Stimulated activated CD8-positive, alpha-beta memory T cell treated with anti-CD3 and anti-CD28 coated beads, Interleukin-15, amount 100 ng/mL, for 1 hour (primary cell): ENCODE measurements around the gene KCNMA1.

ENCODE experiments used
- DNase-seq: peaks from one replicate; pipeline ENCODE4 v3.0.0-alpha.2; 2020; ENCODE audit warnings: low read depth

The KCNMA1 gene

GRCh38 chr10:77152256-77152655, 485.4 kb downstream of the KCNMA1 start:
- no peak for DNase-seq

GRCh38 chr10:77151408-77151807, 486.2 kb downstream of the KCNMA1 start:
- no peak for DNase-seq

DNA sequence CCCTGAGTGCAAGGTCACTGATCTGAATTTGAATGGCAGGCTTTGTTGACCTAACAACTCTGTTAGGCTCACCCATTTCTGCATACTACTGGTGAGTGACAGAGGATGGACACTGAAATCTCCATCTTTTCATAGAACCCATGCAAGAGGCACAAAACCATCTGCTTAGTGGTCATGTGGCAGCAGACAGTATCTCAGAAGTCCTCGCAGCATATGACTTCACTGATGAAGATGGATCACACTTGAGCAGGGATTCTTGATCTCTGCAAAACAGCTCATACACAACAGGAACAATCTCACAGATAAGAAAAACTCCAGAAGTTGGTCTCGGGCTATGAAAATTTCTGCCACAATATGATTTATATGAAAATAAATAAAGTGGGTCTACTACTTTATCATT, 487.9 kb downstream of the KCNMA1 start:
- DNase-seq = no peak

GRCh38 chr10:77149001-77149400, 488.6 kb downstream of the KCNMA1 start:
- DNase-seq = no peak

DNA sequence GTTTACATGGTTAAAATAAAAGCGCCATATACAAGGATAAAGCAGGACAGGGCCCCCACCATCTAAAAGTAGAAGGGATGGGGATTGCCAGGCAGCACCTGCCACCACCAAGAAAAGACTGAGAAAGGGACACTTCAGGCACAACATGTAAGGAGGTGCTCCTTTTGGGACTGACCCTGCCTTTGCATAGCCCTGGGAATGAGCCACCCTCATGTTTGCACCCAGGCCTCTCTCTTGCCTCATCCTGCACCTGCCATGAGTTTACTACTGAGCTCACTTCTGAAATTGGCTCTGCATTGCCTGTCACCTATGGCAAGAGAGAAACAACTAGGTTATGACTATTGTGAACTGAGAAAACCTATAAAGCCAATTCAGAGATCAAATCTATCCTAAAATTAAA, 489.7 kb downstream of the KCNMA1 start:
- DNase-seq = no peak

GRCh38 chr10:77146712-77147336, 490.8 kb downstream of the KCNMA1 start:
- no peak for DNase-seq

DNA sequence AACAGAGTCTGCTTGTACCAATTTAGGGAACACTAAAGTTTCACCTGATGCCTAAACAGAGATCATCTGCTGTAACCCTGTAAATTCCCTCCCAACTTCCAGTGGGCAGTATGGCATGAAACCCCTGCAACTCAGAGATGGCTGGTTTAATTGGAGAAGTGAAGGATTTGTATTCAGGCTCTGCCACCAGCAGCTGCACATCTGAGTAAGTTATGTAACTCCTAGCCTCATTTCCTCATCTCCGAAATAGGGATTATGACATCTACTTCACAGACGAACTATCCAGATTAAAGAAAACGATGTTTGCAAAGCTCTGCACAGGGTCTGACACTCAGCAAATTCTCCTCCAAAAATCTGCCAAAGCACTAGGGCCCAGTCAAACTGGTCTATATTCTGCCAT, 493.0 kb downstream of the KCNMA1 start:
- no peak for DNase-seq

- DNase-seq = no peak
Measured at GRCh38 chr10:77139252-77140160, 498.1 kb downstream of the KCNMA1 start.

DNA sequence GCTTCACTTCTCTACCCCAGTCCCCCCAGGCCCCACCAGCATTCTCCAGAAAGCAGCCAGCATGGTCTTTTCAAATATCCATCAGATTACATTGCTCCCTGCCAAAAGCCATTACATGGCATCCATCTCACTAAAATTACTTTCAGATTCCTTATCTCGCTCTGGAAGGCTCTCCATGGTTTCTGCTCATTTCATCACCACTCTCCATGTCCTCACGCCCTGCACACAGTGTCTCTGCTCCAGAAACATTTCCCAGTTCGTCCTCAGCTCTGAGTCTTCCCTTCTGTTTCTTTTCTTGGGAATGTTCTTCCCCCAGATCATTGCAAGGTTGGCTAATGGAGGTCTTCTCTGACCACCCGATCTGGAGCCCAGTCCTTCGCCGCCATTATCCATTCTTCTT, 499.1 kb downstream of the KCNMA1 start:
- DNase-seq = no peak

- DNase-seq = no peak
Measured at GRCh38 chr10:77135555-77135954, 502.1 kb downstream of the KCNMA1 start.

DNA sequence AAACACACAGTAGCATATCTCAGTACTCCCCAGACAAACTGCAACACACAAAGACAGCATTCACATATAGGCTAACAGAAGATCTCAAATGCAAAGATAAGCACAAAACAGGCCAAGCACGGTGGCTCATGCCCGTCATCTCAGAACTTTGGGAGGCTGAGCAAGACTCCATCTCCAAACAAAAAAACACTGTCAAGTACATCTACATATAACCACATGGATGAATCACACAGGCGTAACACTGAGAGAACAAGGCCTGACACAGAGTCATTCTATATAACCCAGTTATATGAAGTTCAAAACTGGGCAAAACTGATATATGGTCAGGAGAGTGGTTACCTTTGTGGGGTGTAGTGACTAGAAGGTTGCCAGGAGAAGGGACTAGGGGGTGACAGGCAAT, 506.4 kb downstream of the KCNMA1 start:
- DNase-seq = no peak

GRCh38 chr10:77127243-77127642, 510.4 kb downstream of the KCNMA1 start:
- no peak for DNase-seq

GRCh38 chr10:77125231-77125630, 512.4 kb downstream of the KCNMA1 start:
- no peak for DNase-seq

DNA sequence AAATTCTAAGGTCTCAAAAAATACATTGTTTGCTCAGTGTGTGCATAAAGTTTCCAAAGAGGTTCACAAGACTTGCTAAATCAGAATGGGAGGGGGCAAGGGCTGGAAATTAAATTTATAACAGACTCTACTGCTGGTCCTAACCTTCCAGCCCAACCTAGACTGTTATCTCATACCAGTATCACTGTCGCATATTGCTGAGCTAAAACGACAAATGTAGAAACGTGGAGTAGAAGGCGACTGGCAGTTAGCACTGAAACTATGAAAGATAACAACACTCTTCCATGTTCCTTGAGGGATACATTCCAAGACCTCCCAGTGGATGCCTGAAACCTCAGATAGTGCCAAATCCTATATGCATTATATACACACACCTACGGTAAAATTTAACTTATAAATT, 514.3 kb downstream of the KCNMA1 start:
- no peak for DNase-seq

DNA sequence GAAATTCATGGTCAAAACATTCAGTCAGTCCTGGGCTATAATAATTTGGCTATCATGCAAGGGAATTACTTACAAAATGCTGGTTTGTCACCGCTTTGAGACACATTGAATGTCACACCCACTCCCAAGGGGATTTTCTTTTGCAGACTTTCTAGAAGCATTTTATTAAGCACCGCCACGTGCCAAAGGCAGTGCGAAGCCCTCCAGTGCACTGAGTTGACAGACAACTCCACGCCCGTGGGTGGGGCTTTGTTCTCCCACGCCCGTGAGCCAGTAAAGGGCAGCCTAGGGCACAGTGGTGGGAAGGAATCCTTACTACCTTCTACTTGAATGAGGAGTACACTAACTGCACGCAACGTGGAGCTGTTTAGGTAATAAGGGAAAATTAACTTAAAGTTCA, 515.8 kb downstream of the KCNMA1 start:
- DNase-seq = no peak

DNA sequence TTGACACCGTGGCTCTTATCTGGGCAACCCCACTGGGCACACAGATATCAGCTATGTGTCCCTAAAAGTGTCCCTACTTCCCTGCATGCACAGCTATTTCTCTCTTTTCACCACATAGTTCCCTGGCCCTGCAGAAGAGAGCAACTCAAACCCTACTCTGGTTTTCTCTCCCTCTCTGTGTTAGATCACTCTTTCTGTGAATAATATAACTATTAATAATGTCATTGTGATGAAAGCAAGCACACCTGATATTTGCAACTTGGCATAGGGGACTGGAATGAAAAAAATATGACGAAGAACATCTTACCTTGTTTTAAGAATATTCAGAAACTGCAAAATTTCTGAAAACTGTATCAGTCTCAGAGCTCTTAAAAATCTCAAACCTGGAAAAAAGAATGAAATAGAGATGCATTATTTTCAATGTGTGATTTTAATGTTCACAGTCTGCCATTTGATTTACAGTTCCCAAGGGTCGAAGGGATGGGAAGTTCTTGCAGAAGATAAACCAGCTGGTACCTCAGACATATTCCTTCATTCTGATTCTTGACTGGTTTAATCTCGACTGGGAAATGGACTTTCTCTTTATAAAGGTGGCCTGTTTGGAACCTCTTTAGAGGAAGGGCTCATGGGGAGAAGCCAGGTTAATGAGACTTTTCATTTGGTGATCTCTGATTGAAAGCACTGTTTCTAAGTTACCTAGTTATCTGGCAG, 516.8 kb downstream of the KCNMA1 start:
- no peak for DNase-seq

DNA sequence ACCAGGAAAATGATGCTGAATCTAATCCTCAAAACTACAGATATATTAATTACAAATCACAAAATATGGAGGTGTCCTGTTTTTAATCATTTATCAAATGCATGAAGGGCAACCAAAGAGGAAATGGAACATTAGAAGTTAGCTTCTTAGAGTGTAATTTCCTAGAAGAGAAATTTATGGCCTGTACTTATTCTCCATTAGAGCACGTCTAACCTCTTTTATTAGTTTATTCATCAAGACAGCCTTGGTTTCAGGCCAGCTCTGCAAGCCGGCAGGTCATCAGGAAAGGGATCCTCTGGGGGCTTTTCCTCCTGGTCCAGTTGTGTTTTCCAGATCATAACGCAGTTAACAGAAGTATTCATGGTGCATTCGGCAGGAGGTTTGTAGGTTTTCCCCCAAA, 517.6 kb downstream of the KCNMA1 start:
- no peak for DNase-seq

- no peak for DNase-seq
Measured at GRCh38 chr10:77118603-77119282, 518.9 kb downstream of the KCNMA1 start.

GRCh38 chr10:77117501-77117900, 520.1 kb downstream of the KCNMA1 start:
- no peak for DNase-seq

GRCh38 chr10:77116904-77117303, 520.7 kb downstream of the KCNMA1 start:
- no peak for DNase-seq

- DNase-seq = no peak
Measured at GRCh38 chr10:77114181-77114821, 523.3 kb downstream of the KCNMA1 start.
